Caco-2 (cell line): ENCODE data around the gene GRK4. TPM values are rescaled to one million over a fixed set of nuclear protein-coding genes. Genes with fewer than 3 reads are reported as not detected.

Experiments used
- BruUV-seq: library from RNA; stranded (reverse); fragments of 400-500 nt; replicated peaks from 2 replicates; lab custom pipeline; 2021; lab: Mats Ljungman, UMichigan
- CTCF ChIA-PET: fragments of 300-600 bp; sonication (Branson Sonifier 250); formaldehyde crosslinking; loops from one replicate; lab custom pipeline; 2022; ENCODE audit warnings: antibody characterized with exemption; lab: Charles Lee
- POLR2A ChIA-PET: fragments of 300-600 bp; sonication (Branson Sonifier 250); formaldehyde crosslinking; loops from one replicate; lab custom pipeline; 2022; ENCODE audit warnings: antibody characterized with exemption; lab: Charles Lee
- DNase-seq, 2 experiments: peaks; one replicate each; pipeline versions ENCODE4 v3.0.0 to v3.0.0-alpha.2; 2020 to 2022
- H3K27me3 ChIP-seq: replicated peaks from 2 replicates; pipeline ENCODE4 v1.6.0; 2011; ENCODE audit warnings: low read length; ENCODE audit not compliant: control insufficient read depth, insufficient read depth
- H3K36me3 ChIP-seq: 2 replicates; pipeline ENCODE4 v1.5.1; 2011; ENCODE audit warnings: low read length; ENCODE audit not compliant: control insufficient read depth, insufficient read depth
- H3K4me1 ChIP-seq: fragments of 250-450 bp; sonication (Bioruptor Pico); 2 replicates; pipeline ENCODE4 v1.5.1; 2020; ENCODE audit warnings: mild to moderate bottlenecking
- H3K4me3 ChIP-seq: 2 replicates; pipeline ENCODE4 v1.5.1; 2011; ENCODE audit warnings: low read depth, mild to moderate bottlenecking, control low read depth, low read length
- H3K9me3 ChIP-seq: fragments of 250-450 bp; sonication (Bioruptor Pico); 2 replicates; pipeline ENCODE4 v1.5.1; 2020; ENCODE audit warnings: mild to moderate bottlenecking, moderate library complexity
- H3K27ac Mint-ChIP-seq: one replicate; pipeline ENCODE4 v1.8.0; 2022; ENCODE audit warnings: mixed read lengths; ENCODE audit not compliant: unreplicated experiment
- H3K27me3 Mint-ChIP-seq: one replicate; pipeline ENCODE4 v1.8.0; 2022; ENCODE audit warnings: mixed read lengths; ENCODE audit not compliant: insufficient read depth, unreplicated experiment
- H3K36me3 Mint-ChIP-seq: one replicate; pipeline ENCODE4 v1.8.0; 2022; ENCODE audit warnings: mild to moderate bottlenecking, mixed read lengths; ENCODE audit not compliant: insufficient read depth, unreplicated experiment
- H3K4me1 Mint-ChIP-seq: one replicate; pipeline ENCODE4 v1.8.0; 2022; ENCODE audit warnings: low read depth, mixed read lengths; ENCODE audit not compliant: unreplicated experiment
- H3K4me3 Mint-ChIP-seq: one replicate; pipeline ENCODE4 v1.8.0; 2022; ENCODE audit warnings: mild to moderate bottlenecking, moderate library complexity, mixed read lengths; ENCODE audit not compliant: unreplicated experiment
- H3K9me3 Mint-ChIP-seq: one replicate; pipeline ENCODE4 v1.8.0; 2022; ENCODE audit warnings: mixed read lengths; ENCODE audit not compliant: unreplicated experiment
- intact Hi-C: fragments of 100-400 bp; cut with micrococcal nuclease; formaldehyde crosslinking; loops from one replicate; pipeline ENCODE4 v1.10.0; 2022; ENCODE audit not compliant: unreplicated experiment
- total RNA-seq: library from RNA; stranded (reverse); gene quantifications from 2 replicates; pipeline ENCODE4 v1.2.3, GENCODE V29; 2022
- TF ChIP-seq, protein P1 (sequence below), 2 experiments: fragments of 200-600 bp in 1 of 2; IDR thresholded peaks; 1 replicate in 1 of 2; 2 replicates in 1 of 2; pipeline versions ENCODE4 v1.5.1 to v1.8.0; 2011 to 2022; ENCODE audit warnings: antibody characterized with exemption in 1 of 2, control low read depth in 1 of 2, inconsistent platforms in 1 of 2, low read depth in 1 of 2, low read length in 1 of 2, mild to moderate bottlenecking in 1 of 2, moderate library complexity in 1 of 2; ENCODE audit not compliant: insufficient read depth in 1 of 2, severe bottlenecking in 1 of 2, unreplicated experiment in 1 of 2

GRK4 gene
- total RNA-seq, 1 experiment from 2014 or later: 7.1 TPM

GRCh38 chr4:3079694-3080123, 116.3 kb downstream of the GRK4 start:
- H3K27me3 ChIP-seq: no peaks in the 10 kb centered on the region
- CTCF ChIA-PET: no interaction called here
- Mint-ChIP-seq H3K9me3 (no peaks in the 10 kb centered on the region), H3K36me3 (peaks cover 17% of the 10 kb centered on the region), H3K27ac (no peak overlapping the region), H3K4me3 (no peak overlapping the region), H3K27me3 (no peaks in the 10 kb centered on the region), H3K4me1 (peaks cover 9% of the 10 kb centered on the region)
- peaks cover 6% of the 10 kb centered on the region for H3K4me1 ChIP-seq
- no peak for DNase-seq
- TF ChIP-seq, protein P1, sequence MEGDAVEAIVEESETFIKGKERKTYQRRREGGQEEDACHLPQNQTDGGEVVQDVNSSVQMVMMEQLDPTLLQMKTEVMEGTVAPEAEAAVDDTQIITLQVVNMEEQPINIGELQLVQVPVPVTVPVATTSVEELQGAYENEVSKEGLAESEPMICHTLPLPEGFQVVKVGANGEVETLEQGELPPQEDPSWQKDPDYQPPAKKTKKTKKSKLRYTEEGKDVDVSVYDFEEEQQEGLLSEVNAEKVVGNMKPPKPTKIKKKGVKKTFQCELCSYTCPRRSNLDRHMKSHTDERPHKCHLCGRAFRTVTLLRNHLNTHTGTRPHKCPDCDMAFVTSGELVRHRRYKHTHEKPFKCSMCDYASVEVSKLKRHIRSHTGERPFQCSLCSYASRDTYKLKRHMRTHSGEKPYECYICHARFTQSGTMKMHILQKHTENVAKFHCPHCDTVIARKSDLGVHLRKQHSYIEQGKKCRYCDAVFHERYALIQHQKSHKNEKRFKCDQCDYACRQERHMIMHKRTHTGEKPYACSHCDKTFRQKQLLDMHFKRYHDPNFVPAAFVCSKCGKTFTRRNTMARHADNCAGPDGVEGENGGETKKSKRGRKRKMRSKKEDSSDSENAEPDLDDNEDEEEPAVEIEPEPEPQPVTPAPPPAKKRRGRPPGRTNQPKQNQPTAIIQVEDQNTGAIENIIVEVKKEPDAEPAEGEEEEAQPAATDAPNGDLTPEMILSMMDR (IDR thresholded peaks at IDR 0.05; ENCODE audit: insufficient read depth in 1 of 2, low read depth in 1 of 2, low read length in 1 of 2, severe bottlenecking in 1 of 2, unreplicated experiment in 1 of 2): no peak
- intact Hi-C loops: no loop called here
- POLR2A ChIA-PET: no interaction called here
- no peak overlapping the region for H3K4me3 ChIP-seq
- no TSS peak for BruUV-seq
- H3K36me3 ChIP-seq: no peaks in the 10 kb centered on the region
- no peaks in the 10 kb centered on the region for H3K9me3 ChIP-seq

DNA sequence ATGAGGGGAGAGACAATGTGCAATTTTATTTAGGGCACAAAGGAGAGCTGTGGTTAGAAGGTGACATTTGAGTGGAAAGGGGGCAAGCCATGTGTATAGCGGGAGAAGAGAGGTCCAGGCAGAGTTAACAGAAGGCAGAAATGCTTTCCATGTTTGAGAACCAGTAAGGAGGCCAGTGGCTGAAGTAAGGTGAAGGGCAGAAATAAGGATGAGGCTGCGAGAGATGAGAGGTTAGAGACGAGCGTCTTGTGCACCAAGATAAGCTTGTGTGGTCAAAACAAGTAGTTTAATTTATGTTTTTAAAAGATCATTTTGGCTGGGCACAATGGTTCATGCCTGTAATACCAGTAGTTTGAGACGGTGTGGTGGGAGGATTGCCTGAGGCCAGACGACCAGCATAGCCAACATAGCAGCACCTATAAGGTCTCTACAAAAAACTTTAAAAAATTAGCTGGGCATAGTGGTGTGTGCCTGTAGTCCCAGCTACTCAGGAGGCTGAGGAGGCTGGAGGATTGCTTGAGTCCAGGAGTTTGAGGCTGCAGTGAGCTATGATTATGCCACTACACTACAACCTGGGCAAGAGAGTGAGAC, 119.6 kb downstream of the GRK4 start:
- Mint-ChIP-seq H3K9me3 (no peaks in the 10 kb centered on the region), H3K36me3 (peaks cover 23% of the 10 kb centered on the region), H3K27ac (no peak overlapping the region), H3K4me3 (no peak overlapping the region), H3K27me3 (no peaks in the 10 kb centered on the region), H3K4me1 (no peaks in the 10 kb centered on the region)
- DNase-seq: no peak
- BruUV-seq: no TSS peak
- H3K4me3 ChIP-seq: no peak overlapping the region
- no peaks in the 10 kb centered on the region for H3K27me3 ChIP-seq
- intact Hi-C loops: no loop called here
- TF ChIP-seq, protein P1 (IDR thresholded peaks at IDR 0.05; ENCODE audit: insufficient read depth in 1 of 2, low read depth in 1 of 2, low read length in 1 of 2, severe bottlenecking in 1 of 2, unreplicated experiment in 1 of 2): no peak
- POLR2A ChIA-PET: no interaction called here
- H3K4me1 ChIP-seq: peaks cover 3% of the 10 kb centered on the region; the same call in 1 of the 2 replicates
- H3K9me3 ChIP-seq: no peaks in the 10 kb centered on the region
- CTCF ChIA-PET: no interaction called here
- no peaks in the 10 kb centered on the region for H3K36me3 ChIP-seq

GRCh38 chr4:3083732-3084131, 120.4 kb downstream of the GRK4 start:
- Mint-ChIP-seq H3K36me3 (peaks cover 28% of the 10 kb centered on the region), H3K27ac (no peak overlapping the region), H3K4me1 (no peaks in the 10 kb centered on the region), H3K27me3 (no peaks in the 10 kb centered on the region), H3K9me3 (no peaks in the 10 kb centered on the region), H3K4me3 (no peak overlapping the region)
- no peaks in the 10 kb centered on the region for H3K27me3 ChIP-seq
- TF ChIP-seq, protein P1 (IDR thresholded peaks at IDR 0.05; ENCODE audit: insufficient read depth in 1 of 2, low read depth in 1 of 2, low read length in 1 of 2, severe bottlenecking in 1 of 2, unreplicated experiment in 1 of 2): no peak
- H3K4me3 ChIP-seq: no peak overlapping the region
- POLR2A ChIA-PET: no interaction called here
- no peaks in the 10 kb centered on the region for H3K36me3 ChIP-seq
- CTCF ChIA-PET: no interaction called here
- no peaks in the 10 kb centered on the region for H3K9me3 ChIP-seq
- peaks cover 3% of the 10 kb centered on the region; the same call in 1 of the 2 replicates for H3K4me1 ChIP-seq
- intact Hi-C loops: no loop called here
- no peak for DNase-seq
- no TSS peak for BruUV-seq
